ENCODE measurements around the gene ZC3H12C. TPM values are rescaled to one million over a fixed set of nuclear protein-coding genes. Genes with fewer than 3 reads are reported as not detected.

ZC3H12C gene
- total RNA-seq (2016; rRNA removed; fragmentation: Illumina TruSeq; extraction: Trizol) = 5.7 and 6.8 TPM in 2 replicates
- total RNA-seq (2016; cell fraction: cytosol; rRNA removed; fragmentation: Illumina TruSeq; extraction: Trizol; ENCODE audit: low read depth) = 9.0 and 9.5 TPM in 2 replicates
- total RNA-seq (2016; cell fraction: insoluble cytoplasmic fraction; rRNA removed; fragmentation: Illumina TruSeq; extraction: Trizol) = 5.1 and 5.4 TPM in 2 replicates
- total RNA-seq (2016; cell fraction: membrane; rRNA removed; fragmentation: Illumina TruSeq; extraction: Trizol) = 5.2 and 6.0 TPM in 2 replicates
- total RNA-seq (2016; cell fraction: nucleus; rRNA removed; fragmentation: Illumina TruSeq; extraction: Trizol) = 7.1 and 8.4 TPM in 2 replicates
- 2.2 and 2.4 TPM in 2 replicates for polyA plus RNA-seq (2011; rRNA removed)
- 1.3 and 1.4 TPM in 2 replicates for polyA plus RNA-seq (2011; cell fraction: cytosol; rRNA removed)
- polyA plus RNA-seq (2011; cell fraction: nucleus; rRNA removed) = 4.8 and 6.1 TPM in 2 replicates
- polyA plus RNA-seq (2012) = 1.3 and 1.5 TPM in 2 replicates
- 0.08 TPM in 2 replicates for polyA plus RNA-seq (2016; cell fraction: cytosol; fragmentation: Illumina TruSeq; extraction: Trizol; ENCODE audit: low read depth)
- 2.1 and 2.3 TPM in 2 replicates for polyA plus RNA-seq (2016; cell fraction: insoluble cytoplasmic fraction; fragmentation: Illumina TruSeq; extraction: Trizol; ENCODE audit: low read depth)
- 0.30 TPM in 2 replicates for polyA plus RNA-seq (2016; cell fraction: membrane; fragmentation: Illumina TruSeq; extraction: Trizol; ENCODE audit: low read depth)
- polyA plus RNA-seq (2016; cell fraction: nucleus; fragmentation: Illumina TruSeq; extraction: Trizol; ENCODE audit: insufficient read depth, low read depth) = 4.9 and 5.1 TPM in 2 replicates
- 4.1 and 15.9 TPM in 2 replicates for polyA minus RNA-seq (2011; rRNA and poly(A)+ RNA removed; ENCODE audit: low replicate concordance)
- polyA minus RNA-seq (2011; cell fraction: cytosol; rRNA and poly(A)+ RNA removed) = 3.7 and 4.2 TPM in 2 replicates
- polyA minus RNA-seq (2011; cell fraction: nucleus; rRNA and poly(A)+ RNA removed) = 9.8 and 12.9 TPM in 2 replicates
- percentile 77 among the genes with signal in this experiment for Bru-seq, nascent RNA
- BruChase-seq, experiment 1, labeled RNA remaining after a 6-hour chase = percentile 69 among the genes with signal in this experiment
- BruChase-seq, experiment 2, labeled RNA remaining after a 2-hour chase = percentile 83 among the genes with signal in this experiment
- long read RNA-seq, experiment 1 = 0 reads
- long read RNA-seq, experiment 2, partial matches to known transcripts = 0 of 7 reads
- long read RNA-seq, experiment 2, other reads (novel, unspliced or antisense) = 7 of 7 reads

GRCh38 chr11:110092515-110093406, at the start of gene ZC3H12C:
TSS of gene ZC3H12C (plus strand) at chr11:110093392. CDS start at chr11:110093412, 20 bp downstream.
- no peaks in the 10 kb centered on the region for H3K9me3 ChIP-seq (ENCODE audit: low read length)
- intact Hi-C loops (cut with micrococcal nuclease; ENCODE audit: unreplicated experiment) = loop anchor here (1.0 to 10.0 kb wide), 5 partner anchors 35 to 342 kb away; partner anchors contain the start of gene RDX
- peak within 1 kb of the TSS; percentile 86 for H3K4me2 ChIP-seq (ENCODE audit: low read depth, low read length)
- in situ Hi-C loops (cut with HindIII; ENCODE audit: extremely low pct_ligation_motif_present, low pct_unique_long_range_greater_than_20kb) = no loop called here
- H3K4me3 ChIP-seq (replicated peaks in 1 of 3; ENCODE audit: insufficient read depth in 1 of 3, low read depth in 2 of 3, low read length in 3 of 3) = peak within 1 kb of the TSS; percentile 68 to 89 (median 80)
- peak within 1 kb of the TSS; percentile 87 for H3K9ac ChIP-seq (ENCODE audit: insufficient read depth, low read depth, low read length)
- ChIA-PET POLR2A (interaction anchor here (0.7 to 1.4 kb wide), 5 partner anchors 8 to 338 kb away, joined by 3 to 6 read pairs (median 3); partner anchors contain the start of gene FDX1), CTCF (ENCODE audit: low intra/inter-chr PET ratio, low total read pairs) (no interaction called here)
- peak within 1 kb of the TSS; percentile 93 for H2AFZ ChIP-seq (ENCODE audit: low read length)
- FAIRE-seq (no peak), DNase-seq (ENCODE audit: low spot score) (peak; percentile 84), ATAC-seq (peak; percentile 92)
- peaks cover 27% of the 10 kb centered on the region for H3K4me1 ChIP-seq (ENCODE audit: insufficient read depth, low read length)
- H3K27ac ChIP-seq (ENCODE audit: extremely low read length, insufficient read depth, low read length) = peak within 1 kb of the TSS; percentile 87
- 0% methylated on average over 11 of the region's 110 CpGs for WGBS (ENCODE audit: low lambda C conversion rate)
- H3K36me3 ChIP-seq (replicated peaks in 1 of 2; ENCODE audit: control insufficient read depth in 1 of 2, insufficient read depth in 2 of 2, low read length in 2 of 2) = no peaks in the 10 kb centered on the region
- BruUV-seq (replicated peaks) = no TSS peak
- H3K27me3 ChIP-seq (ENCODE audit: control insufficient read depth in 1 of 2, insufficient read depth in 2 of 2, low read length in 2 of 2) = peaks cover 2 to 18% of the 10 kb centered on the region in 2 experiments; a peak in 3 of 5 replicates
- peaks cover 24% of the 10 kb centered on the region for H3K79me2 ChIP-seq (ENCODE audit: insufficient read depth, low read length)
- no peaks in the 10 kb centered on the region for H4K20me1 ChIP-seq (ENCODE audit: insufficient read depth, low read length)
- TF ChIP-seq ZNF746 (CRISPR knock-in tag; IDR thresholded peaks at IDR 0.05) (peak; percentile 68), ASH2L (IDR thresholded peaks at IDR 0.05; ENCODE audit: insufficient read length, low read depth, low read length) (peak; percentile 40), ZNF788 (CRISPR knock-in tag; IDR thresholded peaks at IDR 0.05; ENCODE audit: borderline replicate concordance) (peak; percentile 25; the same call in 1 of the 2 replicates), SRF (IDR thresholded peaks at IDR 0.05; ENCODE audit: low read depth, low read length) (no peak), AGO2 (optimal IDR thresholded peaks at IDR 0.05; ENCODE audit: low read depth, low read length) (peak; percentile 15), ZNF879 (CRISPR knock-in tag; IDR thresholded peaks at IDR 0.05) (0 out of 2 replicates have a peak, but pooled peaks have one; percentile 7), SKI (IDR thresholded peaks at IDR 0.05; ENCODE audit: partially characterized antibody) (peak; percentile 37), ZNF451 (CRISPR knock-in tag; IDR thresholded peaks at IDR 0.05) (no peak), ETV5 (CRISPR knock-in tag; IDR thresholded peaks at IDR 0.05; ENCODE audit: borderline replicate concordance) (no peak), TBL1XR1 (IDR thresholded peaks at IDR 0.05; ENCODE audit: borderline replicate concordance, low read length, partially characterized antibody) (peak; percentile 31), ZMYM3 (CRISPR knock-in tag; IDR thresholded peaks at IDR 0.05) (no peak), MEF2D (CRISPR knock-in tag; IDR thresholded peaks at IDR 0.05) (no peak), KLF15 (CRISPR knock-in tag; IDR thresholded peaks at IDR 0.05; ENCODE audit: borderline replicate concordance) (no peak), ATF1 (CRISPR knock-in tag; IDR thresholded peaks at IDR 0.05) (no peak)
- TF ChIP-seq, protein P1, sequence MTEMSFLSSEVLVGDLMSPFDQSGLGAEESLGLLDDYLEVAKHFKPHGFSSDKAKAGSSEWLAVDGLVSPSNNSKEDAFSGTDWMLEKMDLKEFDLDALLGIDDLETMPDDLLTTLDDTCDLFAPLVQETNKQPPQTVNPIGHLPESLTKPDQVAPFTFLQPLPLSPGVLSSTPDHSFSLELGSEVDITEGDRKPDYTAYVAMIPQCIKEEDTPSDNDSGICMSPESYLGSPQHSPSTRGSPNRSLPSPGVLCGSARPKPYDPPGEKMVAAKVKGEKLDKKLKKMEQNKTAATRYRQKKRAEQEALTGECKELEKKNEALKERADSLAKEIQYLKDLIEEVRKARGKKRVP (CRISPR knock-in tag; IDR thresholded peaks at IDR 0.05) = 0 out of 4 replicates have a peak, but pooled peaks of 1 of the 2 experiments have one; percentile 23
